DMS114 treated with DMSO at 0.1 percent for 48 hours (cell line): Measurements from ENCODE around the gene DIAPH3.
"Not testable (repeated sequence)": the region's sequence is repeated elsewhere in the genome, so short reads cannot be mapped to it uniquely, and the experiment has no call there.

Source experiments
- DNase-seq: peaks from one replicate; lab custom pipeline; 2025; ENCODE audit not compliant: unreplicated experiment; lab: John Stamatoyannopoulos, UW

DIAPH3 gene, protein sequence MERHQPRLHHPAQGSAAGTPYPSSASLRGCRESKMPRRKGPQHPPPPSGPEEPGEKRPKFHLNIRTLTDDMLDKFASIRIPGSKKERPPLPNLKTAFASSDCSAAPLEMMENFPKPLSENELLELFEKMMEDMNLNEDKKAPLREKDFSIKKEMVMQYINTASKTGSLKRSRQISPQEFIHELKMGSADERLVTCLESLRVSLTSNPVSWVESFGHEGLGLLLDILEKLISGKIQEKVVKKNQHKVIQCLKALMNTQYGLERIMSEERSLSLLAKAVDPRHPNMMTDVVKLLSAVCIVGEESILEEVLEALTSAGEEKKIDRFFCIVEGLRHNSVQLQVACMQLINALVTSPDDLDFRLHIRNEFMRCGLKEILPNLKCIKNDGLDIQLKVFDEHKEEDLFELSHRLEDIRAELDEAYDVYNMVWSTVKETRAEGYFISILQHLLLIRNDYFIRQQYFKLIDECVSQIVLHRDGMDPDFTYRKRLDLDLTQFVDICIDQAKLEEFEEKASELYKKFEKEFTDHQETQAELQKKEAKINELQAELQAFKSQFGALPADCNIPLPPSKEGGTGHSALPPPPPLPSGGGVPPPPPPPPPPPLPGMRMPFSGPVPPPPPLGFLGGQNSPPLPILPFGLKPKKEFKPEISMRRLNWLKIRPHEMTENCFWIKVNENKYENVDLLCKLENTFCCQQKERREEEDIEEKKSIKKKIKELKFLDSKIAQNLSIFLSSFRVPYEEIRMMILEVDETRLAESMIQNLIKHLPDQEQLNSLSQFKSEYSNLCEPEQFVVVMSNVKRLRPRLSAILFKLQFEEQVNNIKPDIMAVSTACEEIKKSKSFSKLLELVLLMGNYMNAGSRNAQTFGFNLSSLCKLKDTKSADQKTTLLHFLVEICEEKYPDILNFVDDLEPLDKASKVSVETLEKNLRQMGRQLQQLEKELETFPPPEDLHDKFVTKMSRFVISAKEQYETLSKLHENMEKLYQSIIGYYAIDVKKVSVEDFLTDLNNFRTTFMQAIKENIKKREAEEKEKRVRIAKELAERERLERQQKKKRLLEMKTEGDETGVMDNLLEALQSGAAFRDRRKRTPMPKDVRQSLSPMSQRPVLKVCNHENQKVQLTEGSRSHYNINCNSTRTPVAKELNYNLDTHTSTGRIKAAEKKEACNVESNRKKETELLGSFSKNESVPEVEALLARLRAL

GRCh38 chr13:60163478-60164233 lies at the start of gene DIAPH3:
Gene DIAPH3 (minus strand): TSS chr13:60163928. CDS start chr13:60163766, 162 bp downstream.
- peak; percentile 71 for DNase-seq

DNA sequence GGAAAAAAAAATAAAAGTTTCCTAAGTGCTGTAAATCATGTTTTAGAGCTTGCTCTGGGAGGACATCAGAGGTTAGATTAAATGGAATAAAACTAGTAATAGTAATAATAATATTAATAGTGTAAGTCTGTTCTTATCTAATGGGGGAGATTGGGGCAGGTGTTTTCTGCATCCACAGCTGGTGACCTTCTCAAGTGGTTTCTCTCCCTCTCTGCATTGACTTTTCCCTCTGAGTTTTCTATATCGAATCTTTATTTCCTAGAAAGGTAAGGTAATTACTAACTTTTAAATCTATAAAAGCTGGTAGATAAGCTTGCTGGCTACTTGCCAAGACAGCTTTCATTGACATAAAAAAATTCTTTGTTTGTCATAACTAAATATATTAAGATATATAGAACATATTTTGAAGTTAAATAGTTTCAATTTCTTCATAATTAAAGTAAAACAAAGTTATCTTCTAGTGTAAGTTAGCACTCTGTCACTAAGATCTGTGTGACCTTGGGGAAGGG lies 49.6 kb upstream of the DIAPH3 start:
- DNase-seq: no peak

DNA sequence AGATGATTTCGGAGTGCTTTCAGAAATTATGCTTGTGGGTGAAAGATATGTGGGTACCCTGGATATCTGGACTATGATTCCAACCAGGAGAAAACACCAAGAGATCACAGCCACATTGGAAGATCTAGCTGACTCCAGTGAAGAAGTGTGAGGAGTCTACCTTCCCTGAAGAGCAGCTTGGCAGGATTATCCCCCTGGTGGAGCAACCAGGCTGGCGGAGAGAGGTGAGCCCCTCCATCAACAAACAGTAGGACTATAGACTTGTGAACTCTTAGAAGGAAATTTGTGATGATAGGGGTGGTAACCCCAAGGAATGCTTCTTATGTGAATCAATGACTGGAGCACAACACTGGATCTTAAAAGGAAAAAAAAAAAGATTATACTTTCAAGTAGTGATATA lies 47.8 kb upstream of the DIAPH3 start:
- no peak for DNase-seq

- DNase-seq: no peak
These were observed 47.0 kb upstream of the DIAPH3 start for GRCh38 chr13:60210510-60211330.

DNA sequence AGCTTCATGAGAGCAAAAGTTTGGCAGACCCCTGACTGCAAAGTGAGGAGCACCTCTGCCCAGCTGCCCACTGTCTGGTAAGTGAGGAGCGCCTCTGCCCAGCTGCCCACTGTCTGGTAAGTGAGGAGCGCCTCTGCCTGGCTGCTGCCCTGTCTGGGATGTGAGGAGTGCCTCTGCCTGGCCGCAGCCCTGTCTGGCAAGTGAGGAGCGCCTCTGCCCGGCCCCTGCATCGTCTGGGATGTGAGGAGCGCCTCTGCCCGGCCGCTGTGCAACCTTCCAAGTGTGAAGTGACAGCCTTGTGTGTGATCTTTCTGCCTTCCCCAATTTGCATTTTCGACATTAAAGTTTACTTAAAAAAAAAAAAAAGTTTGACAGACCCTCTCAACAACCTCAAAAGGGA lies 41.8 kb upstream of the DIAPH3 start:
- not testable (repeated sequence) for DNase-seq

- no peak for DNase-seq
These were observed 37.6 kb upstream of the DIAPH3 start for GRCh38 chr13:60201286-60201685.

DNA sequence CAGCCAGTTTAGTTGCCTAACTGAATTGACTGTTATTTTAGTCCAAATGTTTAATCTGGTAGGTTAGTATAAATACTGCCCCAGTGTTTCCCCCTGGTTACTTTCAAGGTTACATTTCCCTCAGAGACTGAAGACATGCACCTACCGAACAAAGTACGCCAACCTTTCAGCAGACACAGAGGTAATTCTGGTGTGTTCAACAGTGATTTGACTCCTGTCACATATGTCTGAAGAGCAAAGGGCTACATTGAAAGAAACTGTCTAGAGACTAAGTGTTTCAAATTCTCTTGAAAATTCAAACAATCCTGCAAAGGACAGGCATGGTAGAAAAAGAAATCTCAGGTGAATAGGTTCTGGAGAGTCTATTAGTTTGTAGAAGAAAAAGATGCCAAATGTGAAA lies 32.2 kb upstream of the DIAPH3 start:
- DNase-seq: not testable (repeated sequence)

- DNase-seq: no peak
These were observed 19.2 kb upstream of the DIAPH3 start for GRCh38 chr13:60182907-60183306.

GRCh38 chr13:60178327-60178726 lies 14.6 kb upstream of the DIAPH3 start:
- no peak for DNase-seq

DNA sequence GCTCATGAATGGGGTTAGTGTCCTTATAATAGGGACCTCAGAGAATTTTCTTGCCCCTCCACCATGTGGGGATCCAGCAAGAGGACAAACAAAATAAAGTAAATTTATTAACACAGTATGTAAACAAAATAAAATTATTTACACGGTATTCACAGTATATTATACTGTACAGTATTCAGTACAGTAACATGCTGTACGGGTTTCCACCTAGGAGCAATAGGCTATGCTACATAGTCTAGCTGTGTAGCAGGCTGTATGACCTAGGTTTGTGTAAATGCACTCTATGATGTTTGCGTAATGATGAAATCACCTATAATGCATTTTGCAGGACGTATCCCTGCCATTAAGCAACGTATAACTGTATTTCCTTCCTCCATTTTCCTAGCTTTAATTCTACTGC lies 11.8 kb upstream of the DIAPH3 start:
- DNase-seq: no peak

DNA sequence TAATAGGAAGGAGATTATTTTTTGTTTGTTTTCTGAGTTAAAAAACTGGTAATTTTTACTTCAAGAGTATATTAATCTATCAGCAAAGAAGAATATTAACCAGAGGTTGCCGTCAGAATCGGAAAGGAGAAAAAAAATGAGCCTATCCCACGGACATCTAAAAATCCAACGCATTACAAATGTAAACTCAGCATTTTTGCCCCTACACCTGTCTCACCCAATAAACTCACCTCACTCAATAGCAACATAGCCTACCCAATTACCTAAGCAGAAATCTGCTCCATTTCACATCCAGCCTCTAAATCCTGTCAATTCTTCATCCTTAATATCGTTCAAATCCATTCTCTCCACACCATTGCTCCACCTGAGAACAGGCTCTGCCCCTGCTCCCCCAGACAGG lies 10.4 kb upstream of the DIAPH3 start:
- no peak for DNase-seq

- DNase-seq: no peak
These were observed 8.4 kb upstream of the DIAPH3 start for GRCh38 chr13:60172111-60172510.

- DNase-seq: no peak
These were observed 6.7 kb upstream of the DIAPH3 start for GRCh38 chr13:60170414-60170813.

DNA sequence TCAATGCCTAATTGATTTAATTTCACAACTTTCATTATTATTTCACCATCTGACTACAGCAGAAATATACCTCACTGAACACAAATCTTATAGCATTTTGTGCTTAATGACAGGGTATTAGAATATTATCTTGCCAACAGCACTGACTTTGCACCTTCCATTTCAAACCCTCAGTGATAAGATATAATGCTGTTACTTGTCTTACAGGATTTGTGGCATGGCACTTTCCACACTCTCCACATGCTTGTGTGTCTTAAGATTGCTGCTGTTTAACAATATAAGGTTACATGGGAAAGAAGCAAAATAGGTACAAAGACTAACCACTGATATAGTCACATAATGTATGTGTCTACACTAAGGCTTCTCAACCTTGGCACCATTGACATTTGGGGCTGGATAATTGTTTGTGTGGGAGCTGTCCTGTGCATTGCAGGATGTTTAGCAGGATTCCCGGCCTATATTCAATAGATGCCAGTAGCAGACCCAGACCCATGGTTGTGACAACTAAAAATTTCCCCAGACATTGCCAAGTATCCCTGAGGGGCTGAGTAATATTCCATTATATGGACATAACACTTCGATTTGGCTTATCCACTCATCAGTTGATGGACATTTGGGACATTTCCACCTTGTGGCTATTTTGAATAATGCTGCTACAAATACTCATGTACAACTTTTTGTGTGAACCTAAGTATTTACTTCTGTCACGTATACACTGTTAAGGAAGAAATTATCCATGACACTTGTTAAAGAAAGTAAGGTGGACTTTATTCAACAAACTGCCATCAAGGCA lies 5.7 kb upstream of the DIAPH3 start:
- no peak for DNase-seq

DNA sequence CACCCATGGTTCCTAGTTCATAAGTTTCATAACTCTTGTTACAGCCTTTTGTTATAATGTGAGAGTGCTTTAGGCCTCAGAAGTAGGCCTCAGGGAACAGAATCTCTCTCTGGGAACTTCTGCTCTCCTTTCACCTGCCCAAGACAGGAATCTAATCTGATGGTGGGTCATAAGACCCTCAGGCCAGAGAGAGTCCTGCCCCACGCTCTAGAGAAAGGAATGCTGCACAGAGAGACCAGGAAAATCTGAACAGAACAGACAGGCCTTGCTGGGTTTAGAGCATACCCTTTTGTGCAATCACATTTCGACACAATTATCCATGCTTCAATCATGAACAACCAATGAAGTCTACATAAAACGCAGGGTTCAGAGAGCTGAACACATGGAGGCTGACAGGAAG lies 3.4 kb upstream of the DIAPH3 start:
- no peak for DNase-seq

GRCh38 chr13:60165391-60166099 lies 1.8 kb upstream of the DIAPH3 start:
- DNase-seq: no peak

GRCh38 chr13:60164234-60164889 lies 634 bp upstream of the DIAPH3 start:
- DNase-seq: no peak

DNA sequence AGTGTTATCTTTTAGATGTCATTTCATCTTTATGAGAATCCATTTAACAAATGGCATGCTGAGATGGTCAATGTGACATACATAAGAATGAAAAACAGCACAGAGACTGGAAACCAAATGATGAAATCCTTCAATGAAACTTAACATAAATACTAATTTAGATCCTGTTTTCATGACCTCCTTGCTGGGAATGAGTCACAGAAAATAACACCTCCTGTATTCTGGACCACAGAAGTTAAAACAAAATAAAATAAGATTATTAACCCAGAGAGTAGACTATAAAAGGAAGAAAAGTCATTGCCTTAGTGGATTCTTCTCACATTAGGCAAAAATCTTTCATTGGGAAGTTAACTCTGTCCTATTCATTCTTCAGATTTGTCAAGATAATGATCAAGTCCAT lies 1.6 kb downstream of the DIAPH3 start:
- DNase-seq: no peak
